Frontal cortex (tissue), 4 donors: ENCODE data around the gene MTNR1B. TPM values are rescaled to one million over a fixed set of nuclear protein-coding genes. Genes with fewer than 3 reads are reported as not detected.

Experiments used
- DNase-seq, 2 donors: peaks; one replicate each; pipeline ENCODE4 v3.0.0; 2012; ENCODE audit warnings: low spot score in 2 of 2
- FAIRE-seq: peaks from 2 replicates; lab custom pipeline; 2012; peaks lifted over from hg19 to GRCh38; lab: Jason Lieb, UNC
- small RNA-seq: library from RNA; depleted of rRNA; stranded (forward); fragments of <200 nt; gene quantifications from one replicate; pipeline ENCODE3, GENCODE V24; 2014
- total RNA-seq: library from RNA; depleted of rRNA; stranded (reverse); fragments of >200 nt; gene quantifications from one replicate; pipeline ENCODE4 v1.2.3, GENCODE V29; 2014
- donor health status: control.
- donor health status: control.
- donor health status: control.

The MTNR1B gene
- total RNA-seq, 1 donor from 2014 or later: not detected

DNA sequence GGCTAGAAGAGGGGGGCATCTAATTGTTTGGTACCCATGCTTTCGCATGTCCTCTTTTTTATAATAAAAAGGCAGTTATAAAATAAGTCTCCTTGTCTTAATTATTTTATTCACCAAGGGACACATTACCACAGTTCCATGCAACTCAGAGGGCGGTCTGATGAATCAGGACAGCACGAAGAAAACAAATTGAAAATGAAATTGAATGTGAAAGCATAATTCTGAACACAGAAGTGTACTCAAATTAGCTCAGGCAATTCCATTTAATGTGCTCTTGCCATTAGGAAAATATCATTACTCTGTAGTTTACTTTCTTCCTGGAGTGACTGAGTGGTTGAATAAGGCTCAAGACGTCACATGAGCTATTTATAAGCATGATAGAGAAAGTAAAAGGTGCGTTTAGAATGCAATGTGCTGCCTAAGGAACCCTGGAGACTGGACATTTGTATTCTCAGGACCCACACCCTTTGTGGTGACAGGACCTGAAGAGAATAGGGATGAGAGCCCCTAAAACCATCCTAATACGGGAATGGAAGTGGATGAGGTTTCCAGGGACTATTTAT, 59.6 kb downstream of the MTNR1B start:
- DNase-seq (no peak), FAIRE-seq (no peak)

DNA sequence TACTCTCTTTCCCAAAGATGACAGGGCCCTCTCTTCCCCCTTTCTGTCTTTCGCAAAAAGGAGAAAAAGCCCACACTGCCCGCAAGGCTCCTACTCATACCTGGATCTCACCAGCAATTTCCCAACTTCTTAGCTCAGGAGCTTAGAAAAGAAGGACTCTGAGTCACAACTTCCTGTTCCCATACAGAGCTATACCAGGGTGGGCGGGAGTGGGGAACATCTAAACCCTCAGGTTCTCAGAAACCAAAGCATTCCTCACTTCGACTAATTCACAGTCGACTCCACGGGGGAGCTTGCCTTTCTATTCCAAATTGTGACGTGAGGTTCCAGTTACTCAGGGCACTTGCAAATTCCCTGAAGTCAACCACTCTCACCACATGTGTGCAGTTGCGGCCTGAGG, 61.9 kb downstream of the MTNR1B start:
- no peak for FAIRE-seq
- no peak for DNase-seq

Small RNA genes lying within 50 kb of the gene (small RNA-seq; reads per million reads assigned to genes)
- gene SNRPGP16: not detected

Other genes with a start within 250 kb of the MTNR1B start
- 26.5 TPM for gene SLC36A4, start 228.3 kb downstream of the MTNR1B start, total RNA-seq